ENCODE results near the gene SPRY1.

- TF ChIP-seq, protein P1, sequence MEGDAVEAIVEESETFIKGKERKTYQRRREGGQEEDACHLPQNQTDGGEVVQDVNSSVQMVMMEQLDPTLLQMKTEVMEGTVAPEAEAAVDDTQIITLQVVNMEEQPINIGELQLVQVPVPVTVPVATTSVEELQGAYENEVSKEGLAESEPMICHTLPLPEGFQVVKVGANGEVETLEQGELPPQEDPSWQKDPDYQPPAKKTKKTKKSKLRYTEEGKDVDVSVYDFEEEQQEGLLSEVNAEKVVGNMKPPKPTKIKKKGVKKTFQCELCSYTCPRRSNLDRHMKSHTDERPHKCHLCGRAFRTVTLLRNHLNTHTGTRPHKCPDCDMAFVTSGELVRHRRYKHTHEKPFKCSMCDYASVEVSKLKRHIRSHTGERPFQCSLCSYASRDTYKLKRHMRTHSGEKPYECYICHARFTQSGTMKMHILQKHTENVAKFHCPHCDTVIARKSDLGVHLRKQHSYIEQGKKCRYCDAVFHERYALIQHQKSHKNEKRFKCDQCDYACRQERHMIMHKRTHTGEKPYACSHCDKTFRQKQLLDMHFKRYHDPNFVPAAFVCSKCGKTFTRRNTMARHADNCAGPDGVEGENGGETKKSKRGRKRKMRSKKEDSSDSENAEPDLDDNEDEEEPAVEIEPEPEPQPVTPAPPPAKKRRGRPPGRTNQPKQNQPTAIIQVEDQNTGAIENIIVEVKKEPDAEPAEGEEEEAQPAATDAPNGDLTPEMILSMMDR (IDR thresholded peaks at IDR 0.05) = no peak
- TF ChIP-seq POLR2A (IDR thresholded peaks at IDR 0.05; ENCODE audit: low read depth) = no peak
Observed at GRCh38 chr4:123409334-123409733, 12.7 kb downstream of the SPRY1 start.

Data from esophagus muscularis mucosa (tissue), 3 donors.